NCI-H2081 treated with DMSO at 0.1 percent for 48 hours (cell line): Measurements from ENCODE around the gene ZNF138.

Source experiments
- DNase-seq: peaks from one replicate; lab custom pipeline; 2025; lab: John Stamatoyannopoulos, UW

The ZNF138 gene

GRCh38 chr7:64875658-64876406 is 81.6 kb downstream of the ZNF138 start:
- no peak for DNase-seq

GRCh38 chr7:64876792-64877713 is 82.8 kb downstream of the ZNF138 start:
- DNase-seq, result no peak

- DNase-seq, result no peak
These were observed 83.7 kb downstream of the ZNF138 start for GRCh38 chr7:64877714-64878610.

GRCh38 chr7:64878684-64879083 is 84.5 kb downstream of the ZNF138 start:
- no peak for DNase-seq

- DNase-seq, result no peak
These were observed 85.0 kb downstream of the ZNF138 start for GRCh38 chr7:64879086-64879730.

GRCh38 chr7:64879800-64880199 is 85.6 kb downstream of the ZNF138 start:
- DNase-seq, result no peak

- no peak for DNase-seq
These were observed 86.4 kb downstream of the ZNF138 start for GRCh38 chr7:64880322-64881297.

- DNase-seq, result no peak
These were observed 87.4 kb downstream of the ZNF138 start for GRCh38 chr7:64881461-64882287.

- no peak for DNase-seq
These were observed 88.3 kb downstream of the ZNF138 start for GRCh38 chr7:64882341-64883112.
